Omental fat pad (tissue), 4 donors: Measurements from ENCODE around the gene CTXN1. TPM values are rescaled to one million over a fixed set of nuclear protein-coding genes. Genes with fewer than 3 reads are reported as not detected.

Source experiments
- ATAC-seq: fragments of 150-250 bp; one replicate; pipeline ENCODE4 v1.9.1; 2016; ENCODE audit warnings: mild to moderate bottlenecking, moderate library complexity; ENCODE audit not compliant: low FRiP score
- DNase-seq: peaks from one replicate; pipeline ENCODE4 v3.0.0-alpha.2; 2019; ENCODE audit warnings: low spot score
- CTCF ChIP-seq, 3 donors: fragments of 450-650 bp; IDR thresholded peaks; one replicate each; pipeline ENCODE4 v1.5.1; 2016 to 2017; ENCODE audit warnings: antibody characterized with exemption in 3 of 3, mild to moderate bottlenecking in 3 of 3, moderate library complexity in 2 of 3
- total RNA-seq, 4 donors: library from RNA; depleted of rRNA; stranded (reverse); fragments of >200 nt; gene quantifications; one replicate each; pipeline ENCODE4 v1.1.0, GENCODE V29; 2016

Gene CTXN1
- total RNA-seq, 4 donors from 2014 or later = 1.6 to 3.7 (median 2.0) TPM; not detected in 1

- DNase-seq = no peak
- ATAC-seq = no peak
- TF ChIP-seq CTCF (IDR thresholded peaks at IDR 0.05) = no peak
Observed at GRCh38 chr19:7924241-7924640, 1.7 kb downstream of the CTXN1 start.

GRCh38 chr19:7923295-7924191, 2.4 kb downstream of the CTXN1 start:
- no peak for ATAC-seq
- DNase-seq = no peak
- no peak for TF ChIP-seq CTCF (IDR thresholded peaks at IDR 0.05)

- no peak for TF ChIP-seq CTCF (IDR thresholded peaks at IDR 0.05)
- no peak for ATAC-seq
- no peak for DNase-seq
Observed at GRCh38 chr19:7922836-7923195, 3.1 kb downstream of the CTXN1 start.

- ATAC-seq (no peak), DNase-seq (no peak)
- TF ChIP-seq CTCF (IDR thresholded peaks at IDR 0.05) = no peak
Observed at GRCh38 chr19:7921967-7922835, 3.7 kb downstream of the CTXN1 start.

GRCh38 chr19:7921302-7921966, 4.5 kb downstream of the CTXN1 start:
- ATAC-seq = no peak
- no peak for TF ChIP-seq CTCF (IDR thresholded peaks at IDR 0.05)
- DNase-seq = no peak

GRCh38 chr19:7920519-7921301, 5.2 kb downstream of the CTXN1 start:
- TF ChIP-seq CTCF (IDR thresholded peaks at IDR 0.05) = no peak
- ATAC-seq (peak; percentile 75), DNase-seq (peak; percentile 100)
